Measurements from ENCODE around the gene OR11H6.

DNA sequence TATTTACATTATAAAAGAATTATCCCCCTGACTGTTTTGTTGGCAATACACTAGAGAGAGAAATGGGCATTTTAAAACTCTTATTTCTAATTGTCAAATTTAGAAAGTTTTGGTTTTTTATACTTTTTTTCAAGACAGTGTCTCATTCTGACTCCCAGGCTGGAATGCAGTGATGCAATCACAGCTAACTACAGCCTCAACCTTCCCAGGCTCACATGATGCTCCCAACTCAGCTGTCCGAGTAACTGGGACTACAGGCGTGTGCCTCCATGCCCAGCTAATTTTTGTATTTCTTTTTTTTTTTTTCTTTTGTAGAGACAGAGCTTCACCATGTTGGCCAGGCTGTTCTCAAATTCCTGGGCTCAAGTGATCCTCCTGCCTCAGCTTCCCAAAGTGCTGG, 8.3 kb upstream of the OR11H6 start:
- TF ChIP-seq, protein P1, sequence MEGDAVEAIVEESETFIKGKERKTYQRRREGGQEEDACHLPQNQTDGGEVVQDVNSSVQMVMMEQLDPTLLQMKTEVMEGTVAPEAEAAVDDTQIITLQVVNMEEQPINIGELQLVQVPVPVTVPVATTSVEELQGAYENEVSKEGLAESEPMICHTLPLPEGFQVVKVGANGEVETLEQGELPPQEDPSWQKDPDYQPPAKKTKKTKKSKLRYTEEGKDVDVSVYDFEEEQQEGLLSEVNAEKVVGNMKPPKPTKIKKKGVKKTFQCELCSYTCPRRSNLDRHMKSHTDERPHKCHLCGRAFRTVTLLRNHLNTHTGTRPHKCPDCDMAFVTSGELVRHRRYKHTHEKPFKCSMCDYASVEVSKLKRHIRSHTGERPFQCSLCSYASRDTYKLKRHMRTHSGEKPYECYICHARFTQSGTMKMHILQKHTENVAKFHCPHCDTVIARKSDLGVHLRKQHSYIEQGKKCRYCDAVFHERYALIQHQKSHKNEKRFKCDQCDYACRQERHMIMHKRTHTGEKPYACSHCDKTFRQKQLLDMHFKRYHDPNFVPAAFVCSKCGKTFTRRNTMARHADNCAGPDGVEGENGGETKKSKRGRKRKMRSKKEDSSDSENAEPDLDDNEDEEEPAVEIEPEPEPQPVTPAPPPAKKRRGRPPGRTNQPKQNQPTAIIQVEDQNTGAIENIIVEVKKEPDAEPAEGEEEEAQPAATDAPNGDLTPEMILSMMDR (IDR thresholded peaks at IDR 0.05) = no peak
- TF ChIP-seq EZH2 (IDR thresholded peaks at IDR 0.05; ENCODE audit: borderline replicate concordance, insufficient read depth, low read depth, low read length, poor library complexity, severe bottlenecking) = no peak
